Muscle layer of colon (tissue), 2 donors: Measurements from ENCODE around the gene N4BP2L2.

ENCODE experiments used
- H3K27ac ChIP-seq: one replicate; pipeline ENCODE4 v1.7.0; 2013; ENCODE audit warnings: low read depth, mild to moderate bottlenecking, low read length, moderate library complexity
- H3K27me3 ChIP-seq, 2 donors: one replicate each; pipeline ENCODE4 v1.7.0; 2013; ENCODE audit warnings: low read length in 2 of 2, mild to moderate bottlenecking in 2 of 2; ENCODE audit not compliant: insufficient read depth in 2 of 2, control insufficient read depth in 1 of 2
- H3K36me3 ChIP-seq: one replicate; pipeline ENCODE4 v1.7.0; 2013; ENCODE audit warnings: mild to moderate bottlenecking, low read length; ENCODE audit not compliant: insufficient read depth
- H3K4me1 ChIP-seq: one replicate; pipeline ENCODE4 v1.7.0; 2013; ENCODE audit warnings: mild to moderate bottlenecking, low read length; ENCODE audit not compliant: insufficient read depth
- H3K4me3 ChIP-seq, 2 donors: one replicate each; pipeline ENCODE4 v1.7.0; 2013; ENCODE audit warnings: low read length in 2 of 2, low read depth in 1 of 2, mild to moderate bottlenecking in 1 of 2, moderate library complexity in 1 of 2
- H3K9ac ChIP-seq: one replicate; pipeline ENCODE4 v1.7.0; 2013; ENCODE audit warnings: low read length
- H3K9me3 ChIP-seq: one replicate; pipeline ENCODE4 v1.7.0; 2013; ENCODE audit warnings: mild to moderate bottlenecking, low read length
- donor health status: abdominal sarcoma.
- donor health status: Adenocarcinoma of cecum.

Gene N4BP2L2

DNA sequence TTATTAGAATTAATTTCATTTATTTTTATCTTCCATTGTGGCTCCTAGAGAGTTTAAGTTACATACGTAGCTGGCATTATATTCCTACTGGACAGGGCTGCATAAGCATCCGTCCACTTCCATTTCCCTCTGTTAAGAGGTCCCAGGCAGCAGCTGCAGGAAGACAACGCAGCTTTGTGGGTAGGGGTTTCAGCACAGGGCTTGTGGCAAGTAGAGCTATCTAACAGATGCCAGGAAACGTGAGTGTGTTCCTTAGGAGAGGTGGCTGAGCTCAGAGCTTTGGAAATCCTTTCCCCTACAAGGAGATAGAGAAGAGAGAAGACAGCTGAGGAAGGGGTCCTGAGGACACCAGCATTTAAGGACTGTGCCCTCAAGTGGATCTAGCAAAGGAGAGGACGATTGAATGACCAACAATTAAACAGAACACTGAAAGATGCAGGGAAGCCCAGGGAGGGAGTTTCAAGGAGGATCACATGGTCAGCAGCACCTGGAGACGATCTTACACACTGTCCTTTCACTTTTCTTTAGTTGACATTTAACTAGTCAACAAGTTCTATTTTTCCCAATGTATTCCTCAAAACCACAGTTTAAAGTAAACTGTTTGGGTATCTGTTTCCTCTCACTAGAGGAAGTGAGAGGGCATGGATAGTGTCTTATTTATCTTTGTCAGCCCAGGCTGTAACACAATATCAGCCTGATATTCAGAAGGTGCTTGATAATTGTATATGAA is 108.4 kb downstream of the N4BP2L2 start:
- Histone ChIP-seq H3K4me1 (peaks cover 10% of the 10 kb centered on the region), H3K9ac (no peak overlapping the region), H3K27me3 (no peaks in the 10 kb centered on the region), H3K9me3 (no peaks in the 10 kb centered on the region), H3K36me3 (no peaks in the 10 kb centered on the region), H3K27ac (no peak overlapping the region), H3K4me3 (no peak overlapping the region)

DNA sequence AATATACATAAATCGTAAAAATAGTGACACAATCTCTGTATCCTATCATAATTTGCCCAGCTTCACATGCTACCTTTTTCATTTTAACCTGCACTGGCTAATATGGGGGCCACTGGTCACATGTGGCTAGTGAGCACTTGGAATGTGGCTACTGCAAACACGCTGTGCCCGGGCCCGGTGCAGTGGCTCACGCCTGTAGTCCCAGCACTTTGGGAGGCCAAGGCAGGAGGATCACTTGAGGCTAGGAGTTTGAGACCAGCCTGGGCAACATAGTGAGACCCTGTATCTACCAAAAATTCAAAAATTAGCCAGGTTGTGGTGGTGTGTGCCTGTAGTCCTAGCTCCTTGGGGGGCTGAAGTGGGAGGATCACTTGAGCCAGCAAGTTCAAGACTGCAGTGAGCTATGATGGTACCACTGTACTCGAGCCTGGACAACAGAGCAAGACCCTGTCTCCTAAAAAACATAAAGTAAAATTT is 109.1 kb downstream of the N4BP2L2 start:
- no peak overlapping the region for H3K9ac ChIP-seq
- no peaks in the 10 kb centered on the region for H3K27me3 ChIP-seq
- no peak overlapping the region for H3K4me3 ChIP-seq
- H3K9me3 ChIP-seq: no peaks in the 10 kb centered on the region
- no peak overlapping the region for H3K27ac ChIP-seq
- no peaks in the 10 kb centered on the region for H3K36me3 ChIP-seq
- H3K4me1 ChIP-seq: peaks cover 10% of the 10 kb centered on the region

DNA sequence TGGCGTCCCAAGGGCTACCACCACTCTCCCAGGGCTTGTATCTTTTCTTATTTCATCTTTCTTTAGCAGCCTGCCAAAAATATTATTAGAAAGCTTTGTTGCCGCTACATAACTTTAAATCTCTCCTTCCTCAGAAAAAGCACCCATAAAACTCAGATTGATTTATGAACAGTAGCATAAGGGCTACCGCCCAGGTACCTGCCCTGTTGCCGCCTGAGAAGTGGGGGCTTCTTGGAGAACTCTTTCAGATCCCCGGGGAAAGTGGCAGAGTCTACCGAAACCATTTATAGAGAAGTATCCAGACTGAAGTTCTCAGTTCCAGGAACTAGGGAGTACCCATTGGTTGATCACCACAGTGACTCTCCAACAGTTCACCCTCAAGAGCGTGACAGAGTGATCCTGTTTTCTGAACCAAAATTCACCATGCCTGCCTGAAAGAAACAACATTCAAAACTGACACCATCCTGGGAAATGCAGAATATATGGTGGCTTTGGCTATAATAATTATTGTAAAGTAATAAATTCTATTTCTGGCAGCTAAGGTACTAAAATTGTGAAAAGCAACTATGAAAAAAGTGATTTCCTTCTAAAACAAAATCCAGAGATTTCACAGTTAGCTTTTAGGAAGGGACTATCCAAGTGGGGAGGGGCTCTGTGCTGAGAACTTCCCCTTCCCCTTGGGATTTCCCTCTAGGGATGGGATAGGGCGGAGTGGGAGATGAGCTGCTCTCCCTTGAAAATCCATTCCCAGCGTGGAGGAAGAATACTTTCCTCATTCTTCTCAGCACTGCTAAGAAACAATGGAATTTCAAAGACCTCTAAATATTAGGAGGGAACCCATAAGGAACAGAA is 109.8 kb downstream of the N4BP2L2 start:
- peak overlapping the region; percentile 80 to 93 for H3K4me3 ChIP-seq
- H3K9me3 ChIP-seq: no peaks in the 10 kb centered on the region
- no peaks in the 10 kb centered on the region for H3K27me3 ChIP-seq
- H3K9ac ChIP-seq: peak overlapping the region; percentile 44
- H3K27ac ChIP-seq: peak overlapping the region; percentile 68
- H3K4me1 ChIP-seq: peaks cover 10% of the 10 kb centered on the region
- no peaks in the 10 kb centered on the region for H3K36me3 ChIP-seq

DNA sequence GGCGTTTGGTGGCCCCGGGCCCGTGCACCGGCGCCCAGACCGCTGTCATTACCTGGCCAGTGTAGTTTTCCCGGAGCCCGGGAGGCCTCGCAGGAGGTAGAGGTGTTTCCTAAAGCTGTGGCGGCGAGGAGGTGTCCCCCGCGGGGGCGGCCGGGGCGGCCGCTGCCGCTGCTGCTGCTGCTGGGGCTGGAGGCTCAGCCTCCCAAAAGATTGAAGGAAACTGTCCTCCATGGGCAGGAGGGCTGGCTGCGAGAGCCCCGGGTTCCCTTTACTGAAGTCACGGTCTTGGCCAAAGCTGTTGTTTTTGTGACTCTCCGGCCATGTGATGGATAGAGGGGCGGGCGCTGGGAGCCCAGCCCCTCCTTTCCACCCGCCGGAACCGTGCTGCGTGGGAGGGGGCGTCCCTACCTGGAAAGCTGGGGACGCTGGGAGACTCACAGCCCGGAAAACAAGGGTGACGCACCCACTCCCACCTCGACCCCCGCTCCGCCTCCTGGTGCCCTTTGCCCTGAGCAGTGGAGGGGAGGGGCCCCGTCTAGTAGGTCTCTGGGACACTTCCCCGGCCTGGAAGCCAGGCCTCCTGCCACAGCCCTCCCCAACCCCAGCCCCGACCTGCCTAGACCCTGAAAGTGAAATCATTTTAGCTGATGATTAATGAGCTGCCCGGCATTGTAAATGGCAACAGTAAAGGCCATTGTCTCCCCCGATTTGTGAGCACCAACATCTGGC is 110.6 kb downstream of the N4BP2L2 start, which contains the start of gene N4BP2L1:
Gene N4BP2L1 (minus strand): TSS at position 279 of the 729 bp plus-strand sequence. CDS start 48 bp downstream, at position 231.
- H3K4me1 ChIP-seq: peaks cover 10% of the 10 kb centered on the region
- no peaks in the 10 kb centered on the region for H3K36me3 ChIP-seq
- H3K9ac ChIP-seq: peak within 1 kb of the TSS; percentile 55
- H3K9me3 ChIP-seq: no peaks in the 10 kb centered on the region
- H3K27ac ChIP-seq: peak within 1 kb of the TSS; percentile 68
- H3K27me3 ChIP-seq: no peaks in the 10 kb centered on the region
- peak within 1 kb of the TSS; percentile 80 to 93 for H3K4me3 ChIP-seq

DNA sequence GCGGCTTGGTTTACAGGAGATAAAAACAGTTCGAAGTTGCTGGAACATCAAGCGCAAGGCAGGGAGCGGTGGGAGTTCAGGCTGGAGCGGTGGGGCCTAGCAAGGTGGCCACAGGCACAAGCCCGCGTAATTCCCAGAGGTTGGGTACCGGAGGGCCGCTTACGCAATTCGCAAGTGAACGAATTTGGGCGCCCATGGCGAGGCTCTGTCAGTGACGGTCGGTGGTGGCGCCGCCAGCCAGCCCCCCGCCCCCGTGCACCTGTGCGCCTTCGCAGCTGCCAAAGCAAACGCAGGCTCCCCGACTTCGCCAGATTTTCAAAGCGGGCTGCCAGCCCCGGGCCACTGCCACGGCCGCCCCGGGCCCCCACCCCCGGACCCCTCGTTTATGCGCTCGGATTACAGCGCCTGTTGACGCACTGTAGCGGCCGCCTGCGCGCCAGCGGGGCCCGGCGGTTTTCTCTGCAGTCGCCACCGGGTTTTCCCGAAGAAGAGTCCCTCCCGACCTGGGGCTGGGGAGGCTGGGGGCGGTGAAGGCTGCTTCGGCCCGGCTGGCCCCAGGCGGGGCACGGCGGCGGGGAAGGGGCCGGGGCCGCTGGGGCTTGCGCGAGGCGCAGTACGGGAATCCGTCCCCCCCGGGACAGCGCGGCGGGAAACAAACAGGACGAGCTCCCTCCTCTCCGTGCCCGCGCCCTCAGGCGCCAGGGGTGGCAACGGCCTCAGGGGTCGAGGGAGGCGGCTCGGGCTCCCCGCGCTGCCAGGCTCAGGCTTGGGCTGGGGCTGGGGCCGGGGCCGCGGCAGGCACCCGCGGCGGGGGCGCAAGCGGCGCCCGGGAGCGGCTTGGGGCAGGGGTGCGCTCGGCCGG is 111.4 kb downstream of the N4BP2L2 start:
- Histone ChIP-seq H3K36me3 (no peaks in the 10 kb centered on the region), H3K27me3 (no peaks in the 10 kb centered on the region), H3K9ac (peak overlapping the region; percentile 55), H3K27ac (peak overlapping the region; percentile 68), H3K9me3 (no peaks in the 10 kb centered on the region), H3K4me3 (peak overlapping the region; percentile 80 to 93), H3K4me1 (peaks cover 10% of the 10 kb centered on the region)

DNA sequence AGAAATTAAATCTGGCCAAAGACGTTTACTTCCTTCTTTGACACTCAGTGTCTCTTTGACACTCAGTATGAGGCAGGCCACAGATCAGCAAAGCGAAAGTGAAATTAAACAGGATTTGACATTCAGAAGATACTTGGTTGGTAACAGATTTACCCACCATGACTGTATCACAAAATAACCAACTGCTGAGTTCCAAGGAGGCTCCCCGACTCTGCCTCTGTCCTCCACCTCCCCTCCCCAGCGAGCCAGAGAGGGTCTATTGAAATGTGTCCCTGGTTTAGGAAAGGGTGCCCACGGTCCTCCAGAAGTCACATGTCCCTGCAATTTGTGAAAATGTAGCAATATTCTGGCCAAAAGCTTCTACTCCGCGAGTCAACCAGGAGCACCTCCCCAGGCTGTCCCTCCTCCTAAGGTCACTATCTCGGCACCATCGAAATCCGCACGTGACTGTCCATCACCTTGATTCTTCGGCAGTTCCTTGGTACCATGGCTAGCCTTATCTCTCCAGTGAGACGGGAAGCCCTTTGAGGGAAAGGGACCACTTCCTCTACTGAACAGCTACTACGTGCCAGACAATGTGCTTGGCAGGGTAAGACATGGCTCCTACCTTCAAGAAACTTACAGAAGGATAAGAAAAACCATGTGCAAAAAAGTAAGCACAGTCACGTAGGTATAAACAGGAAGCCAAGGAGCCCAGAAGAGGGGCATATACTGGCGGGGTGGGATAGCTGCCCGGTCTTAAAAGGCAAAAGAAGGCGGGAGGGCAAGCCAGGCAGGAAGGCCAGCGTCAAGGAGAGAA is 112.2 kb downstream of the N4BP2L2 start:
- peak overlapping the region; percentile 55 for H3K9ac ChIP-seq
- no peaks in the 10 kb centered on the region for H3K27me3 ChIP-seq
- peak overlapping the region; percentile 80 to 93 for H3K4me3 ChIP-seq
- no peaks in the 10 kb centered on the region for H3K9me3 ChIP-seq
- H3K36me3 ChIP-seq: no peaks in the 10 kb centered on the region
- H3K4me1 ChIP-seq: peaks cover 10% of the 10 kb centered on the region
- peak overlapping the region; percentile 68 for H3K27ac ChIP-seq

DNA sequence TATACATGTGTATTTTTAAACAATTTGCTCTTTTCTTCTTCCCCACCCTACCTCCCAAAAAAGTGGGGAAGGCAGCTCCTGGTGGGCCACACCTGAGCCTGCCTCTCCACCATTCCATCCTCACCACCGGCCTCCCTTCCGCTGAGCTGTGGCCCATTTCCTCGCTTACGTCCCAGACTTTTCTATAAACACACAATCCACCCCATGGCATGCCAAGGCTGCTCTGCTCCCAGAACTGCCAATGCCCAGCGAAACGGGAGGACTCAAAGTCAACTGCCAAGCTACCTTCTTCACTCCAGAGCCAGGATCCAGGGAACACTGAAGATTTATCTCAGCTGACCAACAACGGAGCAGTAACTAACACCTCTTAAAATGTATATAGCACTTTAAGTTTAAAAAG is 113.4 kb downstream of the N4BP2L2 start:
- Histone ChIP-seq H3K27ac (no peak overlapping the region), H3K4me1 (peaks cover 10% of the 10 kb centered on the region), H3K4me3 (no peak overlapping the region), H3K9ac (no peak overlapping the region), H3K36me3 (peaks cover 2% of the 10 kb centered on the region), H3K27me3 (no peaks in the 10 kb centered on the region), H3K9me3 (no peaks in the 10 kb centered on the region)

DNA sequence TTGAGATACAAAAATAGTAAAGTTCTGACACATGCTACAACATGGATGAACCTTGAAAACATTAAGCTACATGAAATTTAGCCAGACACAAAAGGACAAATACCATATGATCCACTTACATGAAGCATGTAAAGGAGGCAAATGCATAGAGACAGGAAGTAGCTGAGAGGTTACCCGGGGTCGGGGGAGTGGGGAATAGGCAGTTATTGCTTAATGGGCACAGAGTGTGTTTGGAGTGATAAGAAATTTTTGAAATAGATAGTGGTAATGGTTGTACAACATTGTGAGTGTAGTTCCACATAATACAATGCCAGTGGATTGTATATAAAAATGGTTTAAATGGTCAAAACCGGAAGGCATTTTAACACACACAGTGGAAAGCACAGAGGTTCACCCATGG is 115.0 kb downstream of the N4BP2L2 start:
- H3K9me3 ChIP-seq: no peaks in the 10 kb centered on the region
- no peak overlapping the region for H3K27ac ChIP-seq
- H3K4me1 ChIP-seq: peaks cover 10% of the 10 kb centered on the region
- H3K4me3 ChIP-seq: no peak overlapping the region
- H3K9ac ChIP-seq: no peak overlapping the region
- peaks cover 4% of the 10 kb centered on the region for H3K36me3 ChIP-seq
- no peaks in the 10 kb centered on the region for H3K27me3 ChIP-seq

DNA sequence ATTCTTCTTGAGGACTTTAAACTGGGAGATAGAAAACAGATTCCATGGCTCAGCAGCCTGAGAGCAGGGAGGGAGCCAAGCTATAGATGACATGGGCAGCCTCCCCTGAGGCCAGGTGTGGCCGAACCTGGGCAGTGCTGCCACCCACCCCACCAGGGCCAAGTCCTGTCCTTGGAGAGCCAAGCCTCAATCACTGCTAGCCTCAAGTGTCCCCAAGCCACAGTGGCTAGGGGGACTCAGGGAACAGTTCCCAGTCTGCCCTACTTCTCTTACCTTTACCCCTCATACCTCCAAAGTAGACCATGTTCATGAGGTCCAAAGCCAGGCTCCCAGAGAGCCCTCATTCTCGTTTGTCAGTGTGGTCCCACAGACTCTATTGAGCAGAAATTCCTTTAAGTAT is 118.7 kb downstream of the N4BP2L2 start:
- H3K27ac ChIP-seq: no peak overlapping the region
- H3K4me3 ChIP-seq: no peak overlapping the region
- H3K9ac ChIP-seq: no peak overlapping the region
- H3K9me3 ChIP-seq: no peaks in the 10 kb centered on the region
- peaks cover 4% of the 10 kb centered on the region for H3K36me3 ChIP-seq
- no peaks in the 10 kb centered on the region for H3K4me1 ChIP-seq
- no peaks in the 10 kb centered on the region for H3K27me3 ChIP-seq

DNA sequence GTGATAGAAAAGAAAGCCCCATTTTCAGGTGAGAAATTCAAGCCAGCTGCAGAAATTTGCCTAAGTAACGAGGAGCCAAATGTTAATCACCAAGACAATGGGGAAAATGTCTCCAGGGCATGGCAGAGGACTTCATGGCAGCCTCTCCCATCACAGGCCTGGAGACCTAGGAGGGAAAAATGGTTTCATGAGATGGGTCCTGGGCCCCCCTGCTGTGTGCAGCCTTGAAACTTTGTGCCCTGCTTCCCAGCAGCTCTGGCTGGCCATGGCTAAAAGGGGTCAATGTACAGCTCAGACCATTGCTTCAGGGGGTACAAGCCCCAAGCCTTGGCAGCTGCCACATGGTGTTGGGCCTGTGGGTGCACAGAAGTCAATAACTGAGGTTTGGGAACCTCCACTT is 120.6 kb downstream of the N4BP2L2 start:
- peaks cover 4% of the 10 kb centered on the region for H3K36me3 ChIP-seq
- H3K9me3 ChIP-seq: no peaks in the 10 kb centered on the region
- H3K4me1 ChIP-seq: no peaks in the 10 kb centered on the region
- no peak overlapping the region for H3K4me3 ChIP-seq
- H3K27ac ChIP-seq: no peak overlapping the region
- no peaks in the 10 kb centered on the region for H3K27me3 ChIP-seq
- no peak overlapping the region for H3K9ac ChIP-seq
